ENCODE data around the gene TOX3. TPM values are rescaled to one million over a fixed set of nuclear protein-coding genes. Genes with fewer than 3 reads are reported as not detected.

The TOX3 gene
- total and polyA plus RNA-seq, 2 of the 13 experiments (the other 11 are each of a cell fraction or from before 2014, with no cell fraction given), result 14.5 to 98.6 TPM

GRCh38 chr16:52494621-52495020 is 52.3 kb downstream of the TOX3 start (continued):
- TF ChIP-seq, protein P1, sequence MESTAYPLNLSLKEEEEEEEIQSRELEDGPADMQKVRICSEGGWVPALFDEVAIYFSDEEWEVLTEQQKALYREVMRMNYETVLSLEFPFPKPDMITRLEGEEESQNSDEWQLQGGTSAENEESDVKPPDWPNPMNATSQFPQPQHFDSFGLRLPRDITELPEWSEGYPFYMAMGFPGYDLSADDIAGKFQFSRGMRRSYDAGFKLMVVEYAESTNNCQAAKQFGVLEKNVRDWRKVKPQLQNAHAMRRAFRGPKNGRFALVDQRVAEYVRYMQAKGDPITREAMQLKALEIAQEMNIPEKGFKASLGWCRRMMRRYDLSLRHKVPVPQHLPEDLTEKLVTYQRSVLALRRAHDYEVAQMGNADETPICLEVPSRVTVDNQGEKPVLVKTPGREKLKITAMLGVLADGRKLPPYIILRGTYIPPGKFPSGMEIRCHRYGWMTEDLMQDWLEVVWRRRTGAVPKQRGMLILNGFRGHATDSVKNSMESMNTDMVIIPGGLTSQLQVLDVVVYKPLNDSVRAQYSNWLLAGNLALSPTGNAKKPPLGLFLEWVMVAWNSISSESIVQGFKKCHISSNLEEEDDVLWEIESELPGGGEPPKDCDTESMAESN (CRISPR knock-in tag; conservative IDR thresholded peaks at IDR 0.05), result 0 out of 2 replicates have a peak, but pooled peaks have one; percentile 50
- no peak for TF ChIP-seq ZNF800 (CRISPR knock-in tag; IDR thresholded peaks at IDR 0.05)
- no peak for TF ChIP-seq ZBTB33 (CRISPR knock-in tag; IDR thresholded peaks at IDR 0.05)
- TF ChIP-seq NR2C2 (CRISPR knock-in tag; IDR thresholded peaks at IDR 0.05; ENCODE audit: borderline replicate concordance), result peak; percentile 29; the same call in 1 of the 2 replicates
- no peak for TF ChIP-seq RELA (CRISPR knock-in tag; IDR thresholded peaks at IDR 0.05)
- TF ChIP-seq ZNF362 (CRISPR knock-in tag; IDR thresholded peaks at IDR 0.05; ENCODE audit: borderline replicate concordance), result peak; percentile 63; the same call in 1 of the 2 replicates
- no peak for TF ChIP-seq SYNCRIP (IDR thresholded peaks at IDR 0.05; ENCODE audit: insufficient read depth, low read depth, low read length)
- TF ChIP-seq SAP130 (CRISPR knock-in tag; IDR thresholded peaks at IDR 0.05; ENCODE audit: low read depth), result peak; percentile 34
- 0 out of 2 replicates have a peak, but pooled peaks have one; percentile 20 for TF ChIP-seq ZFP36L1 (CRISPR knock-in tag; IDR thresholded peaks at IDR 0.05)
- TF ChIP-seq HDAC2 (CRISPR knock-in tag; IDR thresholded peaks at IDR 0.05), result peak; percentile 43; the same call in 1 of the 2 replicates
- peak in 1 of 2 experiments; percentile 60; a peak in 2 of 4 replicates for TF ChIP-seq KLF16 (CRISPR knock-in tag; IDR thresholded peaks at IDR 0.05)
- TF ChIP-seq U2AF1 (optimal IDR thresholded peaks at IDR 0.05; ENCODE audit: low read depth, low read length), result no peak
- TF ChIP-seq ZBTB25 (CRISPR knock-in tag; IDR thresholded peaks at IDR 0.05), result 0 out of 2 replicates have a peak, but pooled peaks have one; percentile 49
- 0 out of 2 replicates have a peak, but pooled peaks have one; percentile 70 for TF ChIP-seq HOXA5 (CRISPR knock-in tag; IDR thresholded peaks at IDR 0.05)
- peak; percentile 56 for TF ChIP-seq NCOA2 (CRISPR knock-in tag; IDR thresholded peaks at IDR 0.05)
